KMS-11 (cell line): ENCODE data around the gene MED15.
A peak's percentile ranks its signal among the peaks of the same experiment; 100 is the strongest.

Source experiments
- H2AFZ ChIP-seq: fragments of 200-600 bp; sonication (generic); 2 replicates; pipeline ENCODE4 v1.6.1; 2016; ENCODE audit warnings: antibody characterized with exemption, mixed run types, low read depth
- H3K27ac ChIP-seq: fragments of 200-600 bp; sonication (generic); 2 replicates; pipeline ENCODE4 v1.6.1; 2016; ENCODE audit warnings: mild to moderate bottlenecking, mixed run types
- H3K27me3 ChIP-seq: fragments of 200-600 bp; sonication (generic); 2 replicates; pipeline ENCODE4 v1.6.1; 2017; ENCODE audit warnings: mild to moderate bottlenecking, low read depth, mixed run types, moderate library complexity; ENCODE audit not compliant: insufficient read depth
- H3K36me3 ChIP-seq: fragments of 200-600 bp; sonication (generic); 2 replicates; pipeline ENCODE4 v1.6.1; 2017; ENCODE audit warnings: mild to moderate bottlenecking, mixed run types; ENCODE audit not compliant: insufficient read depth
- H3K4me1 ChIP-seq: fragments of 200-600 bp; sonication (generic); 2 replicates; pipeline ENCODE4 v1.6.1; 2016; ENCODE audit warnings: mild to moderate bottlenecking, low read depth, mixed run types; ENCODE audit not compliant: poor library complexity, severe bottlenecking
- H3K4me2 ChIP-seq: fragments of 200-600 bp; sonication (generic); 2 replicates; pipeline ENCODE4 v1.7.0; 2016; ENCODE audit warnings: mild to moderate bottlenecking, mixed run types
- H3K4me3 ChIP-seq: fragments of 200-600 bp; sonication (generic); IDR thresholded peaks from 2 replicates; pipeline ENCODE4 v1.6.1; 2017; ENCODE audit warnings: low read depth, low read length, mixed read lengths; ENCODE audit not compliant: insufficient read depth
- H3K79me2 ChIP-seq: fragments of 200-600 bp; sonication (generic); 2 replicates; pipeline ENCODE4 v1.6.1; 2016; ENCODE audit warnings: low read depth, mixed run types; ENCODE audit not compliant: insufficient read depth
- H3K9ac ChIP-seq: fragments of 200-600 bp; sonication (generic); 2 replicates; pipeline ENCODE4 v1.6.1; 2016; ENCODE audit warnings: mild to moderate bottlenecking, mixed run types
- H4K20me1 ChIP-seq: fragments of 200-600 bp; sonication (generic); 2 replicates; pipeline ENCODE4 v1.6.1; 2016; ENCODE audit warnings: mild to moderate bottlenecking, mixed run types; ENCODE audit not compliant: insufficient read depth
- CTCF ChIP-seq: fragments of 200-600 bp; sonication (generic); conservative IDR thresholded peaks from 2 replicates; pipeline ENCODE4 v1.6.1; 2017; ENCODE audit warnings: low read depth, mild to moderate bottlenecking, antibody characterized with exemption, low read length, moderate library complexity, mixed read lengths

Gene MED15

GRCh38 chr22:20563466-20563906 is 56.1 kb downstream of the MED15 start:
- H3K27me3 ChIP-seq, result no peaks in the 10 kb centered on the region
- peaks cover 81% of the 10 kb centered on the region for H3K4me1 ChIP-seq
- peak overlapping the region; percentile 56 for H3K4me2 ChIP-seq
- TF ChIP-seq CTCF, result no peak
- no peak overlapping the region for H3K9ac ChIP-seq
- H3K27ac ChIP-seq, result peak overlapping the region; percentile 50
- no peaks in the 10 kb centered on the region for H4K20me1 ChIP-seq
- no peak overlapping the region for H3K4me3 ChIP-seq
- H2AFZ ChIP-seq, result no peak overlapping the region
- H3K36me3 ChIP-seq, result 0 out of 2 replicates have a peak, but pooled peaks cover 6% of the 10 kb centered on the region
- H3K79me2 ChIP-seq, result no peaks in the 10 kb centered on the region

- no peak overlapping the region for H3K4me3 ChIP-seq
- no peak for TF ChIP-seq CTCF
- peak overlapping the region; percentile 56; the same call in 1 of the 2 replicates for H3K4me2 ChIP-seq
- H3K27ac ChIP-seq, result peak overlapping the region; percentile 50; the same call in 1 of the 2 replicates
- H3K9ac ChIP-seq, result no peak overlapping the region
- no peaks in the 10 kb centered on the region for H3K79me2 ChIP-seq
- no peaks in the 10 kb centered on the region for H3K27me3 ChIP-seq
- no peak overlapping the region for H2AFZ ChIP-seq
- peaks cover 81% of the 10 kb centered on the region for H3K4me1 ChIP-seq
- no peaks in the 10 kb centered on the region for H4K20me1 ChIP-seq
- H3K36me3 ChIP-seq, result 0 out of 2 replicates have a peak, but pooled peaks cover 6% of the 10 kb centered on the region
Observed at GRCh38 chr22:20563941-20564371, 56.5 kb downstream of the MED15 start.

- no peaks in the 10 kb centered on the region for H4K20me1 ChIP-seq
- H3K4me3 ChIP-seq, result no peak overlapping the region
- peak overlapping the region; percentile 3; the same call in 1 of the 2 replicates for H3K4me2 ChIP-seq
- H3K9ac ChIP-seq, result no peak overlapping the region
- H3K27me3 ChIP-seq, result no peaks in the 10 kb centered on the region
- 0 out of 2 replicates have a peak, but pooled peaks cover 6% of the 10 kb centered on the region for H3K36me3 ChIP-seq
- H3K27ac ChIP-seq, result peak overlapping the region; percentile 10
- peaks cover 89% of the 10 kb centered on the region for H3K4me1 ChIP-seq
- no peak for TF ChIP-seq CTCF
- no peaks in the 10 kb centered on the region for H3K79me2 ChIP-seq
- H2AFZ ChIP-seq, result no peak overlapping the region
Observed at GRCh38 chr22:20565079-20565734, 57.8 kb downstream of the MED15 start.

GRCh38 chr22:20565761-20566160 is 58.4 kb downstream of the MED15 start:
- H3K27me3 ChIP-seq, result no peaks in the 10 kb centered on the region
- H3K4me3 ChIP-seq, result no peak overlapping the region
- no peaks in the 10 kb centered on the region for H3K79me2 ChIP-seq
- peak overlapping the region; percentile 3; the same call in 1 of the 2 replicates for H3K4me2 ChIP-seq
- H3K4me1 ChIP-seq, result peaks cover 95% of the 10 kb centered on the region
- no peak overlapping the region for H2AFZ ChIP-seq
- H3K36me3 ChIP-seq, result 0 out of 2 replicates have a peak, but pooled peaks cover 6% of the 10 kb centered on the region
- no peak for TF ChIP-seq CTCF
- peak overlapping the region; percentile 10 for H3K27ac ChIP-seq
- no peak overlapping the region for H3K9ac ChIP-seq
- no peaks in the 10 kb centered on the region for H4K20me1 ChIP-seq
